Ovary (tissue), 9 donors: ENCODE measurements around the gene GRHL3. TPM values are rescaled to one million over a fixed set of nuclear protein-coding genes. Genes with fewer than 3 reads are reported as not detected.

Source experiments
- DNase-seq, 5 donors: peaks; one replicate each; pipeline ENCODE4 v3.0.0-alpha.2; 2019 to 2020
- H3K27ac ChIP-seq, 2 donors: fragments of 200-600 bp; one replicate each; pipeline versions ENCODE4 v1.5.1 to v1.8.0; 2019 to 2022
- H3K27me3 ChIP-seq: fragments of 200-600 bp; one replicate; pipeline ENCODE4 v1.8.0; 2022
- H3K36me3 ChIP-seq: fragments of 200-600 bp; sonication (generic); one replicate; pipeline ENCODE4 v1.5.1; 2019
- H3K4me1 ChIP-seq: one replicate; pipeline ENCODE4 v1.8.1; 2013; ENCODE audit warnings: mild to moderate bottlenecking, moderate library complexity; ENCODE audit not compliant: insufficient read depth
- H3K4me3 ChIP-seq: fragments of 200-600 bp; sonication (generic); one replicate; pipeline ENCODE4 v1.5.1; 2017
- H3K9me3 ChIP-seq, 2 donors: fragments of 200-600 bp in 1 of 2; sonication (generic) in 1 of 2; one replicate each; pipeline versions ENCODE4 v1.5.1 to v1.8.1; 2013 to 2019; ENCODE audit warnings: mild to moderate bottlenecking in 1 of 2, moderate library complexity in 1 of 2
- CTCF ChIP-seq, 3 donors: fragments of 450-650 bp in 2 of 3; fragments of 200-600 bp in 1 of 3; IDR thresholded peaks; one replicate each; pipeline versions ENCODE4 v1.5.1 to v1.8.0; 2016 to 2022; ENCODE audit warnings: antibody characterized with exemption in 3 of 3, mild to moderate bottlenecking in 1 of 3
- EP300 ChIP-seq: sonication (generic); formaldehyde crosslinking; IDR thresholded peaks from one replicate; pipeline ENCODE4 v1.6.1; 2017; ENCODE audit warnings: antibody characterized with exemption
- POLR2A ChIP-seq: fragments of 450-650 bp; IDR thresholded peaks from one replicate; pipeline ENCODE4 v1.6.1; 2017; ENCODE audit warnings: antibody characterized with exemption, mild to moderate bottlenecking, moderate library complexity
- WGBS, 3 donors: extraction: QIAGEN DNeasy Blood & Tissue Kit in 1 of 3; methylation state at CpG; one replicate each; pipeline versions ENCODE4 v1.1.5 to v1.1.7; 2013 to 2017; 5-methylcytosine and 5-hydroxymethylcytosine counted together
- intact Hi-C, 4 donors: fragments of 100-400 bp; cut with DNase I; formaldehyde crosslinking; loops; one replicate each; pipeline versions ENCODE4 v1.11.0 to v1.15.1; 2022 to 2023
- polyA plus RNA-seq, 2 donors: library from polyadenylated mRNA; stranded (reverse); fragments of 200-250 nt in 1 of 2; fragments of 350-450 nt in 1 of 2; fragmentation: Illumina TruSeq in 1 of 2; extraction: RNeasy Lipid Tissue Mini Kit (QIAGEN cat#74804) in 1 of 2; gene quantifications; one replicate each; pipeline ENCODE4 v1.2.3, GENCODE V29; 2013 to 2014
- total RNA-seq, 7 donors: library from RNA; depleted of rRNA in 2 of 7; stranded (reverse); fragments of >200 nt in 2 of 7; fragmentation: NEBNext Ultra II Directional in 3 of 7; extraction: Animal tissue kit (Norgen Biotek cat#: 25700) in 3 of 7; gene quantifications; one replicate each; pipeline versions ENCODE4 v1.1.0 to v1.2.4, GENCODE V29; 2016 to 2023
- donor health status: DM: no; HTN: no; CAD: no; lungs with moderate emphysema.
- donor health status: DM: no; HTN: no; CAD: no.
- donor health status: Bipolar disorder and iron deficiency.
- donor health status: DM: yes; HTN: yes; CAD: no.
- donor health status: DM: no; HTN: no; CAD: no.
- donor health status: DM: yes; HTN: yes; CAD: no.

Gene GRHL3
- total and polyA plus RNA-seq, 9 donors, result 0.15 to 1.6 (median 0.48) TPM; not detected in 6

DNA sequence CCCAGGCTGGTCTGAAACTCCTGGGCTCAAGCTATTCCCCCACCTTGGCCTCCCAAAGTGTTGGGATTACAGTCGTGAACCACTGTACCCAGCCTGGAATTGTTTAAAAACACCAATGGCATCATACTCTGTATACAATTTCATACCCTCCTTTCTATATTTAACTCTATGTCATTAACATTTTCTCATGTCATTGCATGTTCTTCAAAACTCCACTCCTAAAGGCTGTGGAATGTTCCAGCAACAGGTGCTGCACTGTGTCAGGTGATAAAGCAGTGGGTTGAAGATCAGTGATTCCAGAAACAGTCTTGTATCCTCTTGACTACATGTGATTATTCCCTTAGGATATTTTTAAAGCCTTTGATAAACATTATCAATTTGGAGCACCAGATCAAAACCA is 36.7 kb upstream of the GRHL3 start:
- Histone ChIP-seq H3K4me1 (no peaks in the 10 kb centered on the region), H3K27ac (no peak overlapping the region), H3K27me3 (no peaks in the 10 kb centered on the region), H3K36me3 (no peaks in the 10 kb centered on the region), H3K4me3 (no peak overlapping the region), H3K9me3 (no peaks in the 10 kb centered on the region)
- TF ChIP-seq POLR2A (no peak), CTCF (IDR thresholded peaks at IDR 0.05) (no peak), EP300 (no peak)
- intact Hi-C loops, result loop anchor here in 1 of 4 donors (5.0 kb wide), 1 partner anchor 1930 kb away; no protein-coding TSS in a partner anchor
- no peak for DNase-seq
- WGBS, 3 donors, result 42 to 85% (median 51%) methylated on average over 1 of the region's 1 CpG

GRCh38 chr1:24283326-24284155 is 35.6 kb upstream of the GRHL3 start:
- H3K27me3 ChIP-seq, result no peaks in the 10 kb centered on the region
- 53 to 60% (median 59%) methylated on average over 10 of the region's 10 CpGs for WGBS, 3 donors
- intact Hi-C loops, result loop anchor here in 1 of 4 donors (5.0 kb wide), 1 partner anchor 1929 kb away; no protein-coding TSS in a partner anchor
- H3K36me3 ChIP-seq, result no peaks in the 10 kb centered on the region
- DNase-seq, result no peak
- TF ChIP-seq CTCF (IDR thresholded peaks at IDR 0.05) (no peak), EP300 (no peak), POLR2A (no peak)
- H3K4me3 ChIP-seq, result no peak overlapping the region
- H3K27ac ChIP-seq, result no peak overlapping the region
- H3K4me1 ChIP-seq, result no peaks in the 10 kb centered on the region
- H3K9me3 ChIP-seq, result no peaks in the 10 kb centered on the region

DNA sequence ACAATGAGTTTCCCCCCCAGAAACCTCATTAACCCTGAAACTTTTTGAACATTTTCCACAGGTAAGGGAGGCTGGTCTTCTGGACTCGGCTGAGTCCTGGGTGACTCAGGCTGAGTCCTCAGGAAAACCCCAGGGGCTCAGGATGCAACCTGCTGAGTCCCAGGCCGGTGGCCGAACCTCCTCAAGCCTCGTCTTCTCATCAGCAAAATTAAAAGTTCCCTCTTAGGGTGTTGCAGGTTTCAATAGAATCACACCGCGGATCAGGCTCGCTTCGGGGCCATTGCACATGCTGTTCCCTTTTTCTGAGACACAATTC is 35.0 kb upstream of the GRHL3 start:
- WGBS, 3 donors, result 90 to 93% (median 92%) methylated on average over 8 of the region's 8 CpGs
- Histone ChIP-seq H3K9me3 (no peaks in the 10 kb centered on the region), H3K36me3 (no peaks in the 10 kb centered on the region), H3K27ac (no peak overlapping the region), H3K4me3 (no peak overlapping the region), H3K4me1 (no peaks in the 10 kb centered on the region), H3K27me3 (no peaks in the 10 kb centered on the region)
- intact Hi-C loops, result loop anchor here in 1 of 4 donors (5.0 kb wide), 1 partner anchor 1928 kb away; no protein-coding TSS in a partner anchor
- TF ChIP-seq CTCF (IDR thresholded peaks at IDR 0.05) (no peak), EP300 (no peak), POLR2A (no peak)
- DNase-seq, result no peak

DNA sequence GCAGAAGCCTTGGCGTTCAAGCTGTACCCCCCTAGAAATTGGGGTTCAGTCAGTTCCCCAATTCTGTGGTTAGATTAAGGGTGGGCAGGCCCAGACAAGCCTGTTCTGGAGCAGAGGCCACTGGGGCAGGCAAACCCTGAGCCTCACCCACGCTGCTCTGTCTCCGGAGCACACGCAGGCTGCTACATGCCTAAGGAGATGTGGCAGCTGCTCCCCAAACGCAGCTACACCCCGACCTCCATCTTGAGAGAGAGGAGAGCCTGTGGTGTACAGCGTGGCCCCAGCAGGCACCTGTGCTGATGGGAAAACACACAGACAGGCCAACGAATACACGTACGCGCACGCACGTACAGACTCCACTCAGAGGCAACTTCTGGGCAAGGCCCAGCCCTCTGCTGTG is 33.9 kb upstream of the GRHL3 start:
- WGBS, 3 donors, result 90 to 96% (median 90%) methylated on average over 13 of the region's 13 CpGs
- no peak overlapping the region for H3K27ac ChIP-seq

More for the DNA sequence above, 33.9 kb upstream of the GRHL3 start:
- Histone ChIP-seq H3K4me1 (no peaks in the 10 kb centered on the region), H3K36me3 (no peaks in the 10 kb centered on the region), H3K9me3 (no peaks in the 10 kb centered on the region), H3K27me3 (no peaks in the 10 kb centered on the region), H3K4me3 (no peak overlapping the region)
- no peak for DNase-seq
- intact Hi-C loops, result no loop called here
- TF ChIP-seq EP300 (no peak), CTCF (IDR thresholded peaks at IDR 0.05) (no peak), POLR2A (no peak)
